Kidney epithelial cell (primary cell): ENCODE data around the gene PRMT5. TPM values are rescaled to one million over a fixed set of nuclear protein-coding genes. Genes with fewer than 3 reads are reported as not detected.

ENCODE experiments used
- DNase-seq: peaks from one replicate; pipeline ENCODE4 v3.0.0-alpha.2; 2010; ENCODE audit warnings: low read depth
- H3K27me3 ChIP-seq: 2 replicates; pipeline ENCODE4 v1.6.0; 2011; ENCODE audit warnings: low read length; ENCODE audit not compliant: control insufficient read depth, insufficient read depth
- H3K36me3 ChIP-seq: 2 replicates; pipeline ENCODE4 v1.5.1; 2011; ENCODE audit warnings: low read length; ENCODE audit not compliant: control insufficient read depth, insufficient read depth
- H3K4me3 ChIP-seq: 2 replicates; pipeline ENCODE4 v1.5.1; 2011; ENCODE audit warnings: low read depth, mild to moderate bottlenecking, control low read depth, low read length
- total RNA-seq: library from RNA; depleted of rRNA; stranded (reverse); fragments of >200 nt; gene quantifications from 2 replicates; pipeline ENCODE4 v1.2.3, GENCODE V29; 2015
- TF ChIP-seq, protein P1 (sequence below): IDR thresholded peaks from 2 replicates; pipeline ENCODE4 v1.5.1; 2011; ENCODE audit warnings: mild to moderate bottlenecking, moderate library complexity, low read length, control low read depth, inconsistent platforms; ENCODE audit not compliant: insufficient read depth, poor library complexity, severe bottlenecking

Gene PRMT5
- total RNA-seq, 1 donor from 2014 or later: 94.0 TPM

DNA sequence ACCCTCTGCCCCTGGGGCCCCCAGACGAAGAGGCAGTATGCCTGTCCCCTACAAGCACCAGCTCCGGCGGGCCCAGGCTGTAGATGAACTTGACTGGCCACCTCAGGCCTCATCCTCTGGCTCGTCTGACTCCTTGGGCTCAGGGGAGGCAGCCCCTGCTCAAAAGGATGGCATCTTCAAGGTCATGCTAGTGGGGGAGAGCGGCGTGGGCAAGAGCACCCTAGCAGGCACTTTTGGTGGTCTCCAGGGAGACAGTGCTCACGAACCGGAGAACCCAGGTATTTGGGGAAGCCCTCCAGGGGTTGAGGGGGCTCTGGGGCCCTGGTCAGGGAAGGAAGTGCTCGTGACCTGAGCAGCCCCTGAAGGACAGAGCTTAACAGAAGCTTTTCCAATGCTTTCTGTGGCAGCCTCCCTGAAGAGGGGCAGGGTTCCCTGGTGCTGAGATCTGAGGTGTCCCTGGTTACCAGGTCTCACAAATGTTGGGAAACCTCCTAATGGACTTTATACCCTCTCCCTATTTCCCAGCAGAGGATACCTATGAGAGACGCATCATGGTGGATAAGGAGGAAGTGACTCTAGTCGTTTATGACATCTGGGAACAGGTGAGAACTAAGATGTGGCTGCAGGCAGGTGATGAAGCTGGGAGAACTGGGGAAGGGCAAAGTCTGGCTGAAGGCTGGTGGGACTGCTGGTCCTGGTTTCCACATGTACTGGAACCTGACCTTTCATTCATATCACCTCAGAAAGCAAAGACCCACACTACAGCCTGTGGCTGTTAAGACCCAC lies 44.2 kb downstream of the PRMT5 start:
- Histone ChIP-seq H3K4me3 (no peak overlapping the region), H3K36me3 (no peaks in the 10 kb centered on the region), H3K27me3 (no peaks in the 10 kb centered on the region)
- no peak for DNase-seq
- TF ChIP-seq, protein P1, sequence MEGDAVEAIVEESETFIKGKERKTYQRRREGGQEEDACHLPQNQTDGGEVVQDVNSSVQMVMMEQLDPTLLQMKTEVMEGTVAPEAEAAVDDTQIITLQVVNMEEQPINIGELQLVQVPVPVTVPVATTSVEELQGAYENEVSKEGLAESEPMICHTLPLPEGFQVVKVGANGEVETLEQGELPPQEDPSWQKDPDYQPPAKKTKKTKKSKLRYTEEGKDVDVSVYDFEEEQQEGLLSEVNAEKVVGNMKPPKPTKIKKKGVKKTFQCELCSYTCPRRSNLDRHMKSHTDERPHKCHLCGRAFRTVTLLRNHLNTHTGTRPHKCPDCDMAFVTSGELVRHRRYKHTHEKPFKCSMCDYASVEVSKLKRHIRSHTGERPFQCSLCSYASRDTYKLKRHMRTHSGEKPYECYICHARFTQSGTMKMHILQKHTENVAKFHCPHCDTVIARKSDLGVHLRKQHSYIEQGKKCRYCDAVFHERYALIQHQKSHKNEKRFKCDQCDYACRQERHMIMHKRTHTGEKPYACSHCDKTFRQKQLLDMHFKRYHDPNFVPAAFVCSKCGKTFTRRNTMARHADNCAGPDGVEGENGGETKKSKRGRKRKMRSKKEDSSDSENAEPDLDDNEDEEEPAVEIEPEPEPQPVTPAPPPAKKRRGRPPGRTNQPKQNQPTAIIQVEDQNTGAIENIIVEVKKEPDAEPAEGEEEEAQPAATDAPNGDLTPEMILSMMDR: no peak

GRCh38 chr14:22884076-22884737 lies 45.0 kb downstream of the PRMT5 start:
- DNase-seq: no peak
- Histone ChIP-seq H3K27me3 (no peaks in the 10 kb centered on the region), H3K36me3 (no peaks in the 10 kb centered on the region), H3K4me3 (no peak overlapping the region)
- TF ChIP-seq, protein P1: no peak

GRCh38 chr14:22883173-22883976 lies 45.8 kb downstream of the PRMT5 start, which contains the start of gene REM2:
REM2 (plus strand) TSS chr14:22883222; CDS start chr14:22883288, 66 bp downstream.
- no peak within 1 kb of the TSS for H3K4me3 ChIP-seq
- TF ChIP-seq, protein P1: no peak
- no peak for DNase-seq

DNA sequence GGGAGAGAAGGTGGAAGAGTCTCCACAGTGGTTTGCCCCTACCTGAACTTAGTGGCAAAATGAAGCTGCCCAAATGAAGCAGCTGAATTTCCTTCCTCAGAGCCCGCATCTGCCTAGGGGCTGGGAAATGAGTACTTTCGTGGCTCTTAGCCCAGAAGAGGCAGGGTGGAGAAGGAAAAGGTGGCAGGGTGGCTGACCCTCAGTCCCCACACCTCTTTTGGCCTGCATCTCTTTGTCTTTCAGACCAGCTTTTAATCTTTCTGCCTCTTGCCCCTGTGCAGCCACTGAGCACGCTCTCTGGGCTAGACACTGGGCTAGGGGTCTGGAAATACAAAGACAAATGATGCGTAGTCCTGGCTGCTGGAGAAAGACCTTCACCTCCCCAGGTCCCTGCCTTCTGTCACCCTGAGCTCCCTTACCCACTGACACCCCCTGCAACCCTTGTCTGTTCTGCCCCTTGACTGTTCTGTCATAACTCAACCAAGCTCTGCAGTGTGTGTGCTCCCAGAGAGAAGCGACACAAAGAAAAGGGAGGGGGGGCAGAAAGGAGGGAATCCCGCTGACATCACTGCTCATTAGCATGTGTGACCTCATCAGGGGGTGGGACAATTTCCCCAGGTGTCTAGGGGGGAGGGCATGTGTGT lies 46.5 kb downstream of the PRMT5 start:
- DNase-seq: no peak
- Histone ChIP-seq H3K4me3 (no peak overlapping the region), H3K36me3 (peaks cover 1% of the 10 kb centered on the region), H3K27me3 (no peaks in the 10 kb centered on the region)
- TF ChIP-seq, protein P1: no peak

More at GRCh38 chr14:22883173-22883976, 45.8 kb downstream of the PRMT5 start, which contains the start of gene REM2:
- H3K36me3 ChIP-seq: peaks cover 1% of the 10 kb centered on the region
- no peaks in the 10 kb centered on the region for H3K27me3 ChIP-seq

GRCh38 chr14:22882064-22882463 lies 47.1 kb downstream of the PRMT5 start:
- H3K27me3 ChIP-seq: no peaks in the 10 kb centered on the region
- no peak for DNase-seq
- H3K36me3 ChIP-seq: peaks cover 1% of the 10 kb centered on the region
- H3K4me3 ChIP-seq: no peak overlapping the region
- TF ChIP-seq, protein P1: no peak
